GM23338 (cell line): ENCODE measurements around the gene PARP8.

Experiments used
- CTCF ChIP-seq, 2 experiments: fragments of 200-600 bp in 1 of 2; sonication (generic) in 1 of 2; conservative IDR thresholded peaks; 2 replicates each; pipeline versions ENCODE4 v1.5.1 to v1.6.1; 2016 to 2017; ENCODE audit warnings: antibody characterized with exemption in 2 of 2, low read depth in 2 of 2, mild to moderate bottlenecking in 2 of 2, moderate library complexity in 1 of 2
- EZH2 ChIP-seq: fragments of 200-600 bp; sonication (generic); IDR thresholded peaks from one replicate; pipeline ENCODE4 v1.8.0; 2017; ENCODE audit warnings: antibody characterized with exemption, mild to moderate bottlenecking, low read depth; ENCODE audit not compliant: unreplicated experiment
- POLR2AphosphoS5 ChIP-seq: IDR thresholded peaks from 2 replicates; pipeline ENCODE4 v1.6.1; 2016; ENCODE audit warnings: antibody characterized with exemption, low read depth
- REST ChIP-seq: IDR thresholded peaks from one replicate; pipeline ENCODE4 v1.6.1; 2018; ENCODE audit warnings: antibody characterized with exemption; ENCODE audit not compliant: unreplicated experiment

GRCh38 chr5:50740832-50741231 is 74.4 kb downstream of the PARP8 start:
- no peak for TF ChIP-seq CTCF (conservative IDR thresholded peaks at IDR 0.05; ENCODE audit: low read depth in 2 of 2)
- no peak for TF ChIP-seq EZH2
- no peak for TF ChIP-seq POLR2AphosphoS5
- TF ChIP-seq REST: no peak
